Ovary (tissue), 3 donors: ENCODE results near the gene IL12RB2.

Source experiments
- CTCF ChIP-seq, 3 donors: fragments of 450-650 bp in 2 of 3; fragments of 200-600 bp in 1 of 3; IDR thresholded peaks; one replicate each; pipeline versions ENCODE4 v1.5.1 to v1.8.0; 2016 to 2022; ENCODE audit warnings: antibody characterized with exemption in 3 of 3, mild to moderate bottlenecking in 1 of 3
- EP300 ChIP-seq: sonication (generic); formaldehyde crosslinking; IDR thresholded peaks from one replicate; pipeline ENCODE4 v1.6.1; 2017; ENCODE audit warnings: antibody characterized with exemption
- POLR2A ChIP-seq: fragments of 450-650 bp; IDR thresholded peaks from one replicate; pipeline ENCODE4 v1.6.1; 2017; ENCODE audit warnings: antibody characterized with exemption, mild to moderate bottlenecking, moderate library complexity
- donor health status: DM: no; HTN: no; CAD: no.

GRCh38 chr1:67346982-67347381 is 39.3 kb downstream of the IL12RB2 start:
- TF ChIP-seq CTCF (IDR thresholded peaks at IDR 0.05), result no peak
- no peak for TF ChIP-seq POLR2A
- TF ChIP-seq EP300, result no peak
